A549 (cell line): ENCODE results near the gene UBAC2.

ENCODE experiments used
- MAFK ChIP-seq: fragments of 450-650 bp; IDR thresholded peaks from 2 replicates; pipeline ENCODE4 v1.6.1; 2014; ENCODE audit not compliant: partially characterized antibody
- MYC ChIP-seq: IDR thresholded peaks from 2 replicates; pipeline ENCODE4 v1.6.1; 2012; ENCODE audit warnings: mild to moderate bottlenecking, inconsistent platforms, low read length, improper control_type of control experiment, borderline replicate concordance
- NR3C1 ChIP-seq: fragments of >200 bp; sonication (Bioruptor Twin); formaldehyde crosslinking; IDR thresholded peaks from 3 replicates; pipeline ENCODE4 v1.6.1; 2017
- POLR2A ChIP-seq: IDR thresholded peaks from 2 replicates; pipeline ENCODE4 v1.6.1; 2012; ENCODE audit warnings: mild to moderate bottlenecking, low read length
- POLR2AphosphoS2 ChIP-seq: conservative IDR thresholded peaks from 2 replicates; pipeline ENCODE4 v1.6.1; 2012; ENCODE audit warnings: low read length, improper control_type of control experiment, inconsistent platforms
- RCOR1 ChIP-seq: fragments of 150-350 bp; IDR thresholded peaks from 2 replicates; pipeline ENCODE4 v1.6.1; 2014; ENCODE audit warnings: antibody characterized with exemption, low read length, low read depth
- RFX5 ChIP-seq: fragments of 450-650 bp; IDR thresholded peaks from 2 replicates; pipeline ENCODE4 v1.7.1; 2014; ENCODE audit warnings: antibody characterized with exemption, mild to moderate bottlenecking, moderate library complexity
- TF ChIP-seq, protein P1 (sequence below): fragments of 150-350 bp; IDR thresholded peaks from 2 replicates; pipeline ENCODE4 v1.6.1; 2014; ENCODE audit warnings: low read depth, mild to moderate bottlenecking, low read length
- TF ChIP-seq, protein P2 (sequence below): fragments of >200 bp; sonication (Bioruptor Twin); formaldehyde crosslinking; IDR thresholded peaks from 3 replicates; pipeline ENCODE4 v1.5.1; 2016
- TF ChIP-seq, protein P3 (sequence below): IDR thresholded peaks from 2 replicates; pipeline ENCODE4 v1.6.1; 2012

DNA sequence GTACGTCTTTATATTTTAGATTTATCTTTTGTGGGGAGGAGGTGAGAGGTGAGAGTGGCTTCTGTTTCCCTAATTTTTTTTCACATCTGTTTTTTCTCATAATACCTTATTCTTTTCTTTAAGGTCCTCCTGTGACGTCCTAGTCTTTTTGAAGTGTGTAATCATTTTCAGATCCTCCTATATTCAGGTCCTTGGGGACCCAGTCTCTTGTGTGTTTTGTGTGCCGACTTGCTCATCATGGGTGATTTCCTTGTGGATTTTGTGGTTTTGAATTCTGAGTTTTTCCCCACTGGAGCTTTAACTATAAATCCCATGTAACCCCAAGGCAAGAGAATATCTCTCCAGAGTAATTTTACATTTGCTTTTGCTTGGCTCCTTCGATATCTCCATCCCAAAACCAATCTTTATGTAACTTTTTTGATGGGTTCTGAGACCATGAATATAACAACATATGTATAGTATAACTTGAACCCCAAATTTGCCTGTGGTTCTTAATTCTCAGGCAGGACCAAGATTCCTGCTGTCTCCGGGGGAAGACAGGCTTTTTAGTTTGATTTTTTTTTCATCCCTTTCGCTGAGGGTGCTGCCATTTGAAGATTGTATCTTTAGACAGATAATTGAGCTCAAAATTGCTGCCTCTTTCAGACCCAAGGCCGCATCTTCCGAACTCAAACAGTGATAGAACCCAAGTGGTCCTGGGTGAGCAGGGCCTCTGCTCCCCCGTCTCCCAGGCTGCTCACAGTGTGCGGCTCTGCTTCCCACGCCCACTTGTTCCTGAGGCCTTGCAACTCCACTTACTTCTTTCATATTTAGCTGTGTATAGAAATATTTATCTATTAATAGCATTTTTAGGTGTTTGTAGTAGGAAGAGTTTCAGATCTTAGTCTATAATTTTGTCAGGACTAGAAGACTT lies 165.7 kb downstream of the UBAC2 start:
- TF ChIP-seq POLR2A (no peak), RCOR1 (no peak), POLR2AphosphoS2 (no peak), MAFK (no peak), NR3C1 (no peak), RFX5 (no peak), MYC (no peak)
- TF ChIP-seq, protein P1, sequence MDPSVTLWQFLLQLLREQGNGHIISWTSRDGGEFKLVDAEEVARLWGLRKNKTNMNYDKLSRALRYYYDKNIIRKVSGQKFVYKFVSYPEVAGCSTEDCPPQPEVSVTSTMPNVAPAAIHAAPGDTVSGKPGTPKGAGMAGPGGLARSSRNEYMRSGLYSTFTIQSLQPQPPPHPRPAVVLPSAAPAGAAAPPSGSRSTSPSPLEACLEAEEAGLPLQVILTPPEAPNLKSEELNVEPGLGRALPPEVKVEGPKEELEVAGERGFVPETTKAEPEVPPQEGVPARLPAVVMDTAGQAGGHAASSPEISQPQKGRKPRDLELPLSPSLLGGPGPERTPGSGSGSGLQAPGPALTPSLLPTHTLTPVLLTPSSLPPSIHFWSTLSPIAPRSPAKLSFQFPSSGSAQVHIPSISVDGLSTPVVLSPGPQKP, result no peak
- TF ChIP-seq, protein P2, sequence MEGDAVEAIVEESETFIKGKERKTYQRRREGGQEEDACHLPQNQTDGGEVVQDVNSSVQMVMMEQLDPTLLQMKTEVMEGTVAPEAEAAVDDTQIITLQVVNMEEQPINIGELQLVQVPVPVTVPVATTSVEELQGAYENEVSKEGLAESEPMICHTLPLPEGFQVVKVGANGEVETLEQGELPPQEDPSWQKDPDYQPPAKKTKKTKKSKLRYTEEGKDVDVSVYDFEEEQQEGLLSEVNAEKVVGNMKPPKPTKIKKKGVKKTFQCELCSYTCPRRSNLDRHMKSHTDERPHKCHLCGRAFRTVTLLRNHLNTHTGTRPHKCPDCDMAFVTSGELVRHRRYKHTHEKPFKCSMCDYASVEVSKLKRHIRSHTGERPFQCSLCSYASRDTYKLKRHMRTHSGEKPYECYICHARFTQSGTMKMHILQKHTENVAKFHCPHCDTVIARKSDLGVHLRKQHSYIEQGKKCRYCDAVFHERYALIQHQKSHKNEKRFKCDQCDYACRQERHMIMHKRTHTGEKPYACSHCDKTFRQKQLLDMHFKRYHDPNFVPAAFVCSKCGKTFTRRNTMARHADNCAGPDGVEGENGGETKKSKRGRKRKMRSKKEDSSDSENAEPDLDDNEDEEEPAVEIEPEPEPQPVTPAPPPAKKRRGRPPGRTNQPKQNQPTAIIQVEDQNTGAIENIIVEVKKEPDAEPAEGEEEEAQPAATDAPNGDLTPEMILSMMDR, result no peak
- TF ChIP-seq, protein P3, sequence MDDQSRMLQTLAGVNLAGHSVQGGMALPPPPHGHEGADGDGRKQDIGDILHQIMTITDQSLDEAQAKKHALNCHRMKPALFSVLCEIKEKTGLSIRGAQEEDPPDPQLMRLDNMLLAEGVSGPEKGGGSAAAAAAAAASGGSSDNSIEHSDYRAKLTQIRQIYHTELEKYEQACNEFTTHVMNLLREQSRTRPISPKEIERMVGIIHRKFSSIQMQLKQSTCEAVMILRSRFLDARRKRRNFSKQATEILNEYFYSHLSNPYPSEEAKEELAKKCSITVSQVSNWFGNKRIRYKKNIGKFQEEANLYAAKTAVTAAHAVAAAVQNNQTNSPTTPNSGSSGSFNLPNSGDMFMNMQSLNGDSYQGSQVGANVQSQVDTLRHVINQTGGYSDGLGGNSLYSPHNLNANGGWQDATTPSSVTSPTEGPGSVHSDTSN, result no peak
